H1 (cell line): ENCODE data around the gene AHCY. TPM values are rescaled to one million over a fixed set of nuclear protein-coding genes. Genes with fewer than 3 reads are reported as not detected.
A peak's percentile ranks its signal among the peaks of the same experiment; 100 is the strongest.

Experiments used
- CTCF ChIA-PET: fragments of 300-600 bp; sonication (Branson Sonifier 250); formaldehyde crosslinking; loops from one replicate; lab custom pipeline; 2021; ENCODE audit not compliant: partially characterized antibody; lab: Charles Lee
- POLR2A ChIA-PET: fragments of 300-600 bp; sonication (Branson Sonifier 250); formaldehyde crosslinking; loops from one replicate; lab custom pipeline; 2021; ENCODE audit warnings: inconsistent platforms; ENCODE audit not compliant: partially characterized antibody; lab: Charles Lee
- DNase-seq, 2 experiments: peaks; one replicate each; pipeline versions ENCODE4 v3.0.0 to v3.0.0-alpha.2; 2010 to 2022; ENCODE audit warnings: low spot score in 2 of 2, low read depth in 1 of 2, mixed read lengths in 1 of 2
- FAIRE-seq: peaks from 2 replicates; lab custom pipeline; 2011; peaks lifted over from hg19 to GRCh38; lab: Jason Lieb, UNC
- H2AFZ ChIP-seq: 2 replicates; pipeline ENCODE4 v1.8.1; 2012; ENCODE audit warnings: low read length, inconsistent platforms
- H2AK5ac ChIP-seq: 2 replicates; pipeline ENCODE4 v1.6.1; 2013; ENCODE audit warnings: low read depth, low read length
- H2BK120ac ChIP-seq: replicated peaks from 2 replicates; pipeline ENCODE3; 2013; ENCODE audit warnings: low read depth, low read length, inconsistent platforms
- H2BK12ac ChIP-seq: 2 replicates; pipeline ENCODE4 v1.6.1; 2013; ENCODE audit warnings: low read depth, low read length
- H2BK15ac ChIP-seq: 2 replicates; pipeline ENCODE4 v1.6.1; 2013; ENCODE audit warnings: low read length
- H2BK20ac ChIP-seq: 2 replicates; pipeline ENCODE4 v1.6.1; 2013; ENCODE audit warnings: low read length
- H2BK5ac ChIP-seq: 2 replicates; pipeline ENCODE4 v1.6.1; 2013; ENCODE audit warnings: low read depth, low read length
- H3K14ac ChIP-seq: 2 replicates; pipeline ENCODE4 v1.6.1; 2013; ENCODE audit warnings: inconsistent platforms; ENCODE audit not compliant: insufficient read length
- H3K18ac ChIP-seq: 2 replicates; pipeline ENCODE4 v1.6.1; 2013; ENCODE audit warnings: low read length; ENCODE audit errors: extremely low read depth
- H3K23ac ChIP-seq: 2 replicates; pipeline ENCODE4 v1.6.1; 2013; ENCODE audit warnings: inconsistent platforms; ENCODE audit not compliant: insufficient read length
- H3K23me2 ChIP-seq: 2 replicates; pipeline ENCODE4 v1.6.1; 2013; ENCODE audit warnings: low read depth, low read length
- H3K27ac ChIP-seq: 2 replicates; pipeline ENCODE4 v1.6.1; 2011; ENCODE audit warnings: low read depth, low read length, inconsistent platforms
- H3K27me3 ChIP-seq, 4 experiments: replicated peaks in 1 of 4; 1 replicate in 1 of 4; 2 replicates in 3 of 4; pipeline versions ENCODE4 v1.6.1 to v1.8.1; 2011 to 2013; ENCODE audit warnings: low read length in 3 of 4, mild to moderate bottlenecking in 3 of 4, inconsistent platforms in 2 of 4, mixed read lengths in 2 of 4, moderate library complexity in 1 of 4; ENCODE audit not compliant: control insufficient read depth in 3 of 4, insufficient read depth in 3 of 4; ENCODE audit errors: extremely low read depth in 1 of 4
- H3K36me3 ChIP-seq, 4 experiments: 2 replicates each; pipeline versions ENCODE4 v1.6.1 to v1.8.1; 2011 to 2013; ENCODE audit warnings: mild to moderate bottlenecking in 4 of 4, low read length in 3 of 4, moderate library complexity in 2 of 4, control low read depth in 1 of 4, inconsistent platforms in 1 of 4; ENCODE audit not compliant: insufficient read depth in 4 of 4, control insufficient read depth in 2 of 4
- H3K4ac ChIP-seq: replicated peaks from 2 replicates; pipeline ENCODE3; 2013; ENCODE audit warnings: low read length, low read depth, mixed read lengths, inconsistent platforms; ENCODE audit not compliant: insufficient read length
- H3K4me1 ChIP-seq, 4 experiments: replicated peaks in 1 of 4; 1 replicate in 1 of 4; 2 replicates in 3 of 4; pipeline versions ENCODE4 v1.6.1 to v1.8.1; 2011 to 2013; ENCODE audit warnings: low read length in 3 of 4, inconsistent platforms in 2 of 4, mixed read lengths in 1 of 4; ENCODE audit not compliant: insufficient read depth in 4 of 4, control insufficient read depth in 3 of 4
- H3K4me2 ChIP-seq, 2 experiments: 2 replicates each; pipeline versions ENCODE4 v1.6.1 to v1.8.1; 2011 to 2013; ENCODE audit warnings: low read depth in 2 of 2, low read length in 2 of 2, control low read depth in 1 of 2, inconsistent platforms in 1 of 2, mild to moderate bottlenecking in 1 of 2; ENCODE audit not compliant: insufficient read depth in 1 of 2
- H3K4me3 ChIP-seq, 4 experiments: fragments of 200-600, 300-600 bp in 1 of 4; sonication (generic), shearing (Covaris generic), sonication (Bioruptor Twin) in 1 of 4; 2 replicates each; pipeline versions ENCODE4 v1.5.1 to v1.8.1; 2011 to 2016; ENCODE audit warnings: low read length in 4 of 4, low read depth in 3 of 4, control low read depth in 2 of 4, inconsistent platforms in 2 of 4, mild to moderate bottlenecking in 2 of 4, mixed read lengths in 1 of 4, moderate library complexity in 1 of 4; ENCODE audit not compliant: insufficient read depth in 2 of 4; ENCODE audit errors: extremely low read depth in 1 of 4
- H3K56ac ChIP-seq: replicated peaks from 2 replicates; pipeline ENCODE3; 2013; ENCODE audit warnings: low read depth, mild to moderate bottlenecking, mixed read lengths, low read length, inconsistent platforms; ENCODE audit not compliant: insufficient read length
- H3K79me1 ChIP-seq: 2 replicates; pipeline ENCODE4 v1.6.1; 2013; ENCODE audit warnings: low read depth, low read length, control low read depth
- H3K79me2 ChIP-seq, 2 experiments: 2 replicates each; pipeline versions ENCODE4 v1.6.1 to v1.8.1; 2012 to 2013; ENCODE audit warnings: low read length in 2 of 2, mild to moderate bottlenecking in 2 of 2, inconsistent platforms in 1 of 2; ENCODE audit not compliant: insufficient read depth in 2 of 2, control insufficient read depth in 1 of 2
- H3K9ac ChIP-seq, 4 experiments: replicated peaks in 1 of 4; 1 replicate in 1 of 4; 2 replicates in 3 of 4; pipeline versions ENCODE4 v1.6.1 to v1.8.1; 2011 to 2013; ENCODE audit warnings: low read depth in 3 of 4, low read length in 3 of 4, control low read depth in 2 of 4, mild to moderate bottlenecking in 2 of 4, moderate library complexity in 2 of 4, inconsistent platforms in 1 of 4; ENCODE audit errors: extremely low read depth in 1 of 4
- H3K9me3 ChIP-seq, 2 experiments: 2 replicates each; pipeline versions ENCODE4 v1.6.1 to v1.8.1; 2012 to 2013; ENCODE audit warnings: mild to moderate bottlenecking in 2 of 2, moderate library complexity in 2 of 2, control low read depth in 1 of 2, inconsistent platforms in 1 of 2, low read depth in 1 of 2, low read length in 1 of 2, mixed read lengths in 1 of 2; ENCODE audit not compliant: insufficient read depth in 2 of 2
- H4K20me1 ChIP-seq, 2 experiments: replicated peaks in 1 of 2; 2 replicates each; pipeline versions ENCODE3 to v1.8.1; 2011 to 2013; ENCODE audit warnings: inconsistent platforms in 2 of 2, low read length in 2 of 2, mild to moderate bottlenecking in 1 of 2; ENCODE audit not compliant: insufficient read depth in 2 of 2, control insufficient read depth in 1 of 2
- H4K5ac ChIP-seq: 2 replicates; pipeline ENCODE4 v1.6.1; 2013; ENCODE audit warnings: low read length, low read depth, mixed read lengths, inconsistent platforms; ENCODE audit not compliant: insufficient read length
- H4K8ac ChIP-seq: 2 replicates; pipeline ENCODE4 v1.8.0; 2013; ENCODE audit warnings: mild to moderate bottlenecking, moderate library complexity, low read length, inconsistent platforms; ENCODE audit not compliant: insufficient read depth; ENCODE audit errors: extremely low read depth
- H4K91ac ChIP-seq: replicated peaks from 2 replicates; pipeline ENCODE3; 2013; ENCODE audit warnings: low read length, mixed read lengths, inconsistent platforms; ENCODE audit not compliant: insufficient read length
- ASH2L ChIP-seq: fragments of 200-600, 300-600 bp; sonication (generic); IDR thresholded peaks from one replicate; pipeline ENCODE4 v1.7.1; 2017; ENCODE audit warnings: low read length
- CBX5 ChIP-seq: fragments of 300-800, 300-1000 bp; sonication (generic); IDR thresholded peaks from 2 replicates; pipeline ENCODE4 v1.7.1; 2016; ENCODE audit warnings: antibody characterized with exemption, low read length, low read depth
- CEBPB ChIP-seq: IDR thresholded peaks from 2 replicates; pipeline ENCODE4 v1.6.1; 2012; ENCODE audit warnings: low read depth, low read length
- EGR1 ChIP-seq: IDR thresholded peaks from 2 replicates; pipeline ENCODE4 v1.6.1; 2011; ENCODE audit warnings: low read depth, low read length, borderline replicate concordance
- EZH2 ChIP-seq: fragments of 200-600 bp; sonication (generic); IDR thresholded peaks from 2 replicates; pipeline ENCODE4 v1.7.1; 2012; ENCODE audit warnings: low read depth, mild to moderate bottlenecking, moderate library complexity, low read length, inconsistent platforms; ENCODE audit not compliant: severe bottlenecking
- JUND ChIP-seq: IDR thresholded peaks from 2 replicates; pipeline ENCODE4 v1.6.1; 2011; ENCODE audit warnings: mild to moderate bottlenecking, improper control_type of control experiment, low read length
- NRF1 ChIP-seq: IDR thresholded peaks from 2 replicates; pipeline ENCODE4 v1.6.1; 2011; ENCODE audit warnings: mild to moderate bottlenecking, low read depth, low read length, improper control_type of control experiment
- POLR2A ChIP-seq, 2 experiments: IDR thresholded peaks; 1 replicate in 1 of 2; 2 replicates in 1 of 2; pipeline ENCODE4 v1.6.1; 2011; ENCODE audit warnings: low read depth in 2 of 2, low read length in 2 of 2, mild to moderate bottlenecking in 2 of 2; ENCODE audit errors: control extremely low read depth in 1 of 2
- POU5F1 ChIP-seq: IDR thresholded peaks from 2 replicates; pipeline ENCODE4 v1.6.1; 2011; ENCODE audit warnings: low read depth, mild to moderate bottlenecking, low read length, moderate library complexity
- RNF2 ChIP-seq: fragments of 200-900, 300-1000 bp; sonication (generic); IDR thresholded peaks from 2 replicates; pipeline ENCODE4 v1.7.1; 2016; ENCODE audit warnings: borderline replicate concordance, low read depth, mild to moderate bottlenecking, antibody characterized with exemption, low read length; ENCODE audit not compliant: poor library complexity, severe bottlenecking; ENCODE audit errors: missing control alignments
- SIN3A ChIP-seq, 2 experiments: IDR thresholded peaks in 1 of 2; conservative IDR thresholded peaks in 1 of 2; 2 replicates each; pipeline ENCODE4 v1.6.1; 2011 to 2012; ENCODE audit warnings: low read length in 2 of 2, improper control_type of control experiment in 1 of 2, low read depth in 1 of 2, mild to moderate bottlenecking in 1 of 2
- SP4 ChIP-seq: IDR thresholded peaks from 2 replicates; pipeline ENCODE4 v1.6.1; 2012; ENCODE audit warnings: low read length, inconsistent platforms
- WGBS, 2 experiments: shearing (Covaris generic) in 1 of 2; methylation state at CpG; one replicate each; pipeline versions ENCODE4 v1.1.6 to v1.1.7; 2013 to 2015; ENCODE audit warnings: low lambda C conversion rate in 2 of 2, mixed read lengths in 2 of 2, inconsistent platforms in 1 of 2, low coverage in 1 of 2, missing lambda C conversion rate in 1 of 2; ENCODE audit not compliant: insufficient replicate concordance in 2 of 2, insufficient coverage in 1 of 2, insufficient read length in 1 of 2; ENCODE audit errors: extremely low coverage in 1 of 2, missing lambda C conversion rate in 1 of 2; 5-methylcytosine and 5-hydroxymethylcytosine counted together
- polyA plus RNA-seq, 7 experiments: library from polyadenylated mRNA; depleted of rRNA in 3 of 7; stranded (reverse) in 5 of 7; unstranded in 2 of 7; fragments of >200 nt in 5 of 7; fragments of 200-250 nt in 2 of 7; gene quantifications; 1 replicate in 5 of 7; 2 replicates in 1 of 7; 4 replicates in 1 of 7; pipeline versions ENCODE4 v1.2.1 to v1.2.3, GENCODE V29; 2011 to 2013; ENCODE audit warnings: missing spikeins in 2 of 7, mixed read lengths in 2 of 7
- total RNA-seq: library from RNA; stranded (reverse); fragmentation: NEBNext Ultra II Directional; extraction: Animal tissue kit (Norgen Biotek cat#: 25700); gene quantifications from 2 replicates; pipeline ENCODE4 v1.2.1, GENCODE V29; 2021

The AHCY gene
- total and polyA plus RNA-seq, 2 of the 8 experiments (the other 6 are each of a cell fraction or from before 2014, with no cell fraction given) = 404 to 638 TPM

- Histone ChIP-seq H3K56ac (peak overlapping the region; percentile 25), H2BK20ac (no peak overlapping the region), H3K14ac (no peak overlapping the region), H3K36me3 (no peaks in the 10 kb centered on the region), H3K4ac (peak overlapping the region; percentile 71), H3K4me1 (peaks cover 0 to 10% (median 5%) of the 10 kb centered on the region in 4 experiments; a peak in 3 of 7 replicates), H4K20me1 (no peaks in the 10 kb centered on the region), H3K4me3 (peak overlapping the region in 3 of 4 experiments; percentile 9 to 43 (median 29); a peak in 4 of 8 replicates), H2BK15ac (0 out of 2 replicates have a peak overlapping the region, but pooled peaks have one; percentile 21), H3K27ac (no peak overlapping the region), H3K79me1 (no peaks in the 10 kb centered on the region), H4K5ac (peak overlapping the region; percentile 4), H2AFZ (peak overlapping the region; percentile 93), H3K79me2 (no peaks in the 10 kb centered on the region), H3K9me3 (no peaks in the 10 kb centered on the region), H3K18ac (no peak overlapping the region), H3K23me2 (no peaks in the 10 kb centered on the region; the same call in 1 of the 2 replicates), H4K91ac (peak overlapping the region; percentile 19), H2BK5ac (0 out of 2 replicates have a peak overlapping the region, but pooled peaks have one; percentile 8), H2BK12ac (no peak overlapping the region; the same call in 1 of the 2 replicates), H3K9ac (no peak overlapping the region), H3K23ac (no peak overlapping the region), H3K27me3 (no peaks in the 10 kb centered on the region), H3K4me2 (peak overlapping the region in 1 of 2 experiments; percentile 49; a peak in 2 of 4 replicates), H2BK120ac (peak overlapping the region; percentile 39), H4K8ac (peak overlapping the region; percentile 78), H2AK5ac (no peak overlapping the region)
- POLR2A ChIA-PET = interaction anchor here (0.9 to 1.7 kb wide), 4 partner anchors 13 to 31 kb away, joined by 3 to 4 read pairs (median 4); partner anchors contain the start of genes AHCY and ITCH
- CTCF ChIA-PET = interaction anchor here (1.0 to 4.8 kb wide), 4 partner anchors 19 to 212 kb away, joined by 3 to 32 read pairs (median 3); no protein-coding TSS in a partner anchor
- 57% methylated on average over 19 of the region's 19 CpGs; no CpG with 5 or more reads in 1 of the 2 experiments for WGBS, 2 experiments
- DNase-seq = no peak
- FAIRE-seq = no peak
- TF ChIP-seq ASH2L (peak; percentile 60), POLR2A (IDR thresholded peaks at IDR 0.05; ENCODE audit: control extremely low read depth in 1 of 2, low read depth in 2 of 2, low read length in 2 of 2) (no peak), SP4 (no peak), RNF2 (no peak), JUND (no peak), EGR1 (no peak), SIN3A (conservative IDR thresholded peaks at IDR 0.05 in 1 of 2, IDR thresholded peaks at IDR 0.05 in 1 of 2; ENCODE audit: low read depth in 1 of 2, low read length in 2 of 2) (no peak), POU5F1 (no peak), NRF1 (no peak), CBX5 (no peak), CEBPB (no peak), EZH2 (no peak)
Observed at GRCh38 chr20:34332262-34332920, 29.2 kb upstream of the AHCY start.
